MCF 10A (cell line): ENCODE results near the gene GABRG3. TPM values are rescaled to one million over a fixed set of nuclear protein-coding genes. Genes with fewer than 3 reads are reported as not detected.

Experiments used
- BruUV-seq: library from RNA; stranded (reverse); fragments of 400-500 nt; replicated peaks from 2 replicates; lab custom pipeline; 2021; lab: Mats Ljungman, UMichigan
- CTCF ChIA-PET: fragments of 300-600 bp; sonication (Branson Sonifier 250); formaldehyde crosslinking; extraction: SDS; loops from one replicate; lab custom pipeline; 2021; ENCODE audit warnings: antibody characterized with exemption, inconsistent platforms; lab: Yijun Ruan, JAX
- POLR2A ChIA-PET: fragments of 300-600, 350-650 bp; sonication (Branson Sonifier 250); formaldehyde crosslinking; extraction: SDS; loops from one replicate; lab custom pipeline; 2020; ENCODE audit warnings: antibody characterized with exemption, inconsistent platforms; lab: Yijun Ruan, JAX
- DNase-seq: peaks from one replicate; pipeline ENCODE4 v3.0.0-alpha.2; 2018; ENCODE audit not compliant: unreplicated experiment
- H3K27ac Mint-ChIP-seq: one replicate; pipeline ENCODE4 v1.8.0; 2022; ENCODE audit warnings: mild to moderate bottlenecking, low read depth, mixed read lengths; ENCODE audit not compliant: unreplicated experiment
- H3K27me3 Mint-ChIP-seq: one replicate; pipeline ENCODE4 v1.8.0; 2022; ENCODE audit warnings: mixed read lengths; ENCODE audit not compliant: insufficient read depth, unreplicated experiment
- H3K36me3 Mint-ChIP-seq: one replicate; pipeline ENCODE4 v1.8.0; 2022; ENCODE audit warnings: mild to moderate bottlenecking, moderate library complexity, mixed read lengths; ENCODE audit not compliant: insufficient read depth, unreplicated experiment
- H3K4me1 Mint-ChIP-seq: one replicate; pipeline ENCODE4 v1.8.0; 2022; ENCODE audit warnings: mixed read lengths; ENCODE audit not compliant: insufficient read depth, unreplicated experiment
- H3K4me3 Mint-ChIP-seq: one replicate; pipeline ENCODE4 v1.8.0; 2022; ENCODE audit warnings: mild to moderate bottlenecking, moderate library complexity, mixed read lengths; ENCODE audit not compliant: unreplicated experiment
- H3K9me3 Mint-ChIP-seq: one replicate; pipeline ENCODE4 v1.8.0; 2022; ENCODE audit warnings: mixed read lengths; ENCODE audit not compliant: unreplicated experiment
- CTCF ChIP-seq: fragments of 200-600 bp; IDR thresholded peaks from one replicate; pipeline ENCODE4 v1.8.0; 2022; ENCODE audit warnings: antibody characterized with exemption, mild to moderate bottlenecking; ENCODE audit not compliant: unreplicated experiment
- intact Hi-C: fragments of 100-400 bp; cut with micrococcal nuclease; formaldehyde crosslinking; loops from 2 replicates; pipeline ENCODE4 v1.14.1; 2022
- total RNA-seq: library from RNA; stranded (reverse); gene quantifications from 2 replicates; pipeline ENCODE4 v1.2.3, GENCODE V29; 2022

Gene GABRG3
- total RNA-seq, 1 experiment from 2014 or later: not detected

GRCh38 chr15:27268923-27269322 lies 297.9 kb downstream of the GABRG3 start:
- H3K4me1 Mint-ChIP-seq: no peaks in the 10 kb centered on the region
- CTCF ChIA-PET: no interaction called here

DNA sequence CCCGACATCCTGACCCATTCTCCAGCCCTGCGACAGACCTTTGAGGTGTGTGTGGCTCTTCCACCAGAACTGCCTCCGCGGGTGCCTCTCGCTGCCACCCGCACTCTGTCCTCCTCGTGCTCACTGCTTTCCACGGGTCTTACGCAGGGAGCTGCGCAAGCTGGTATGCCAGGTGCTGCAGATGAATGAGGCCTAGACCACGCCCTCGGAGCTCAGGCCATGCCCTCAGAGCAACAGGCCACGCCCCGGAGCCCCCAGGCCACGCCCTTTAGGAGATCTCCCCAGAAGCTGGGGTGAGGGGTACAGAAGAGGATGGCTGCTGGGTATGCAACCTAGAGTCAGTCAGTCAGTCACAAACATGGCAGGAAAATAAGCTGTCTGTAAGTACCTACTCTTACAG lies 300.3 kb downstream of the GABRG3 start:
- Mint-ChIP-seq H3K9me3 (peaks cover 34% of the 10 kb centered on the region), H3K4me1 (no peaks in the 10 kb centered on the region), H3K4me3 (no peak overlapping the region), H3K36me3 (no peaks in the 10 kb centered on the region), H3K27me3 (no peaks in the 10 kb centered on the region), H3K27ac (no peak overlapping the region)
- no peak for TF ChIP-seq CTCF
- BruUV-seq: no TSS peak
- POLR2A ChIA-PET: no interaction called here
- intact Hi-C loops: no loop called here
- DNase-seq: no peak
- CTCF ChIA-PET: no interaction called here

More at GRCh38 chr15:27268923-27269322, 297.9 kb downstream of the GABRG3 start:
- intact Hi-C loops: no loop called here
- H3K36me3 Mint-ChIP-seq: no peaks in the 10 kb centered on the region
- no peaks in the 10 kb centered on the region for H3K27me3 Mint-ChIP-seq
- POLR2A ChIA-PET: no interaction called here
- H3K27ac Mint-ChIP-seq: no peak overlapping the region
- no peak for TF ChIP-seq CTCF
- BruUV-seq: no TSS peak
- H3K4me3 Mint-ChIP-seq: no peak overlapping the region
- H3K9me3 Mint-ChIP-seq: peaks cover 39% of the 10 kb centered on the region
- no peak for DNase-seq

GRCh38 chr15:27272427-27272826 lies 301.4 kb downstream of the GABRG3 start:
- no TSS peak for BruUV-seq

GRCh38 chr15:27273506-27273905 lies 302.5 kb downstream of the GABRG3 start:
- H3K27me3 Mint-ChIP-seq: no peaks in the 10 kb centered on the region
- DNase-seq: no peak
- H3K9me3 Mint-ChIP-seq: peaks cover 45% of the 10 kb centered on the region
- no peak for TF ChIP-seq CTCF
- intact Hi-C loops: no loop called here
- POLR2A ChIA-PET: interaction anchor here (0.6 kb wide), 1 partner anchor 1674 kb away, joined by 4 read pairs; no protein-coding TSS in a partner anchor
- BruUV-seq: no TSS peak
- no peaks in the 10 kb centered on the region for H3K36me3 Mint-ChIP-seq
- no peak overlapping the region for H3K27ac Mint-ChIP-seq
- CTCF ChIA-PET: no interaction called here
- no peak overlapping the region for H3K4me3 Mint-ChIP-seq
- no peaks in the 10 kb centered on the region for H3K4me1 Mint-ChIP-seq

More at GRCh38 chr15:27272427-27272826, 301.4 kb downstream of the GABRG3 start:
- no peak overlapping the region for H3K4me3 Mint-ChIP-seq
- no peaks in the 10 kb centered on the region for H3K4me1 Mint-ChIP-seq
- POLR2A ChIA-PET: no interaction called here
- no peak for TF ChIP-seq CTCF
- CTCF ChIA-PET: interaction anchor here (0.6 kb wide), 1 partner anchor 9 kb away, joined by 5 read pairs; no protein-coding TSS in a partner anchor
- H3K27me3 Mint-ChIP-seq: no peaks in the 10 kb centered on the region
- no peaks in the 10 kb centered on the region for H3K36me3 Mint-ChIP-seq
- H3K27ac Mint-ChIP-seq: no peak overlapping the region
- DNase-seq: no peak
- intact Hi-C loops: no loop called here
- peaks cover 43% of the 10 kb centered on the region for H3K9me3 Mint-ChIP-seq
